Fibroblast of skin of left biceps (primary cell): Measurements from ENCODE around the gene MRPL55.
A peak's percentile ranks its signal among the peaks of the same experiment; 100 is the strongest.
"Not testable (repeated sequence)": the region's sequence is repeated elsewhere in the genome, so short reads cannot be mapped to it uniquely, and the experiment has no call there.

Experiments used
- DNase-seq, 2 experiments: peaks; one replicate each; pipeline ENCODE4 v3.0.0-alpha.2; 2013; ENCODE audit warnings: low read depth in 2 of 2

MRPL55 gene

DNA sequence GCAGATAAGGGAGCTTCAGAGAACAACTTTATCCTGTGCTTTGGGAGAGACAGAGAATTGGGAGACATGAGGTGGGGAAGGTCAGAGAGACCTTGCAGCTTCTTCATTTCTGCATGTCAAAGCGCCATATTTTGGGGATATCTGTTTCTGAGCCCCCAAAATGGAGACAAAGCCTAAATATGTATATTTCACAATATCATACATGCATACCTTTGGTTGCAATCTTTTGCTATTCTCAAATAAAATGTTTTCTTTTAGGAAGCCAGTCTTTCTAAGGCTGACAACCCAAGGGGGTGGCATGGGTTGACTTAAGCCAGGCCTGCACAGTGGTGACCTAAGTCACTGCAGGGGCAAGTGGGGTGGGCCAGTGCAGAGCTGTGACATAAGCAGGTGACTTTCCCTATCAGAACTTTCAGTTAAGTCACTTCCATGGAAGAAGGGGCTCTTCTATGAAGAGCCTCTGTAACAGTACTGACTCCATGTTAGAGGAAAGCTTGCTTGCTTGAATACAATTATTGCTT is 13.9 kb upstream of the MRPL55 start:
- DNase-seq, result no peak

DNA sequence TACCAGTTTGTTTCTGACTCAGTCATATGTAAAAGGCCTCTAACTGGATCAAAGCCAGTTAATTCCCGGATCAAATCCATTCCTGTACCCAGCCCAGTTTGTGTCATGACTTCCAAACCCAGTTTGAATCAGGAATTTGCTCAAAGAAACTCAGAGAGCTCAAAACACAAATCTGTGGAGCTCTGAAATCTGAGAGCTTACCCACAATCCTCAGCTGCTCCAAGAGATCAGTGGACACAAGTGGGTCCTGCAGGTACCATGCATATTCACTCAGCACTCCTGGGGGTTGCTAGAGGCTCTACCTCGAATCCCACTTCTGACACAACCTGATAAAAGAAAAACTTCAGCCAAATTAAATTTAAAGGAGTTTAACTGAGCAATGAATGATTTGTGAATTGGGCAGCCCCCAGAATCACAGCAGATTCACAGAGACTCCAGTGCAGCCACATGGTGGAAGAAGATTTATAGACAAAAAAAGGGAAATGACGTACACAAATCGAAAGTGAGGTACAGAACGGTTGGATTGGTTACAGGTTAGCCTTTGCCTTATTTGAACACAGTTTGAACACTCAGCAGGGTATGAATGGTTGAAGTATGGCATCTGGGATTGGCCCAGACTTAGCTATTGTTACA is 11.9 kb upstream of the MRPL55 start:
- DNase-seq, result no peak

DNA sequence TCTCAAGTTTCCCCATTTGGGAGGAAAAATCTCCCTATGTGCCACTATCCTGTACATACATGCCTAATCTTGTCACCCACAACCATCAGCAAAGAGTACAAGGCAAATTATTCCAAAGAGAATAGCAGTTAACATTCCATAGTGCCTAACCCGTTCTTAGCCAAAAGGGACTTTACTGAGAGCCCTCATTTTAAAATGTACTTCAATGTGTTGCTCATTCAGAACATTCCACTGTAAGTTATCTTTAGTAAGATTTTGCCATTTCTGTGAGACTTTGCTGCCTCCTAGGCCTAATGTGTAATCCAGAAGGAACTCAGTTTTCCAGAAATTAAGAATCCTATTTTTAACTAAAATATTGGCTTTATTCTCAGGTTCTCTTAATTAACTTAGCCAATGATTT is 11.3 kb upstream of the MRPL55 start:
- DNase-seq, result no peak

DNA sequence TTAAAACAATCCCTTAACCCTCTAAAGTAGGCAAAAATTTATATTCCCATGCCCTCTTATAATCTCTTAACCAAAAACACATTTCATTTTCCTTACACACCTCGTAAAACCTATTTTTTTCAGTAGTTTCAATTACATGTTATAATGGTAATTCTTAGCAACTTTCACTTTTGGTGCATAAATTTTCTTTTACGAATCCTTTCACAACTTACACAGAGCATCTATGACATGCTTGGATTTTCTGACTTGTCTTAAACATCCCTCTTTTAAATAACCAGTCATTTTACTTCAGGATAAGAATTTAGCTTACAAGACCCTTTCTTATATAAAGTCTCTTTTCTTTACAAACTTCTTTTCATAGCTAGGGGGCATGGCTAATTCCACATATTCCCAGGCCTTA is 8.9 kb upstream of the MRPL55 start:
- DNase-seq, result no peak

DNA sequence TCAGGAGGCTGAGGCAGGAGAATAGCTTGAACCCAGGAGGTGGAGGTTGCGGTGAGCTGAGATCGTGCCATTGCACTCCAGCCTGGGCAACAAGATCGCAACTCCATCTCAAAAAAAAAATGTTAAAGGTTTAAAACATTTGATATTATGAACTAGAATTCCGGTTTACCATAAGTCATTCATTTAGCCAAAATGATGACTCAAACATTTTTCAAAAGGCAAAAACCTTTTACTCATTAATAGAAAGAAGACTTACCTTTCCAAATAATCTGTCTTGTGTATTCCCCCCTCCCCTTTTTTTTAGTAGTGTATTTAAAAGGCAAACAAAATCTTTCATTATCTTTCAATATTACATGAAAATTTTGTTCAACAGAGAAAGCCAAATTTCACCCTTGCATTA is 8.2 kb upstream of the MRPL55 start:
- DNase-seq, result no peak

DNA sequence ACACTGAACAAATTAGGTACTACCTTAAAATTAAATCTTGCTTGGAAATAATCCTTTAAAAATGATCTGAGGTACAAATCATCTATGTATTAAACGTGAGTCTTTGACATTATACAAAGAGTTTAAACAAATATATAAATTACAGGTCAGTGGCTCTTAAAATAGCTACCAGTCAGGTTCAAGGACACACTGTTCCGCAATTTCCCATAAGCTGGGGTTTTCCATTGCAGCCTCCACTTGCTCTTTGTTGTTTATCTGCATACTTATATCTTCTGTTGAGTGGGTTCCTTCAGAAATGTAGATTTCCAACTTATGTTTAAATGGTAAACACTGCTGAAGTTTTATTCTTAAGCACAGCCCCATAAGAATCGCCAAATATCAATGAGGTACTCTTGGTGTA is 5.7 kb upstream of the MRPL55 start:
- no peak for DNase-seq

DNA sequence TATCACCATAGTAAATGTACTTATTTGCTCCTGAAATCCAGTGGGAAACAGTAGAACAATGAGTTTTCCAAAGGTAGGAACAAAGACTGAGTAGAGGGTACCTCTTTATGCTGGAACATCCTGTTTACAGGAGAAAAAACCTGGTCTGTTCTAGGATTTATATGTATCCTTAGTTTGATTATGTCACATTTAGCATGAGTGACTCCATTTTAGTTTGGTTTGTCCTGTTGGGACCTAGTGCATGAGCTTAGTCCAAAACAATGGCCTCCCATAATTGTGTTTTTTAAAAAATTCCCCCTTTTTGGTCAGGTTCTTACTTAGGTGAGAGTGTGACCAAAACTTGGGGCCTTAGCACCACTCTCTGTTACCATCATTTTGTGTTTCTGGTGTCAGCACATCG is 3.5 kb upstream of the MRPL55 start:
- no peak for DNase-seq

DNA sequence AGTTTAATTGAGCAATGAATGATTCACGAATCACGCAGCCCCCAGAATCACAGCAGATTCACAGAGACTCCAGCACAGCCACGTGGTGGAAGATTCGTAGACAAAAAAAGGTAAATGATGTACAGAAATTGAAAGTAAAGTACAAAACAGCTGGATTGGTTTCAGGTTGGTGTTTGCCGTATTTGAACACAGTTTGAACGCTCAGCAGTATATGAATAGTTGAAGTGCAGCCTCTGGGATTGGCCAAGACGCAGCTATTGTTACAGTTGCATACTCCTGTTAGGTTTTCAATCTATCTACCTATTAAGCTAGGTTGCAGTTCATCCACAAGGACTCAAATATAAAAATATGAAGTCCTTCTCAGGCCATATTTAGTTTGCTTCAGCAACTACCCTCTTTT is 3.1 kb upstream of the MRPL55 start:
- DNase-seq, result no peak

DNA sequence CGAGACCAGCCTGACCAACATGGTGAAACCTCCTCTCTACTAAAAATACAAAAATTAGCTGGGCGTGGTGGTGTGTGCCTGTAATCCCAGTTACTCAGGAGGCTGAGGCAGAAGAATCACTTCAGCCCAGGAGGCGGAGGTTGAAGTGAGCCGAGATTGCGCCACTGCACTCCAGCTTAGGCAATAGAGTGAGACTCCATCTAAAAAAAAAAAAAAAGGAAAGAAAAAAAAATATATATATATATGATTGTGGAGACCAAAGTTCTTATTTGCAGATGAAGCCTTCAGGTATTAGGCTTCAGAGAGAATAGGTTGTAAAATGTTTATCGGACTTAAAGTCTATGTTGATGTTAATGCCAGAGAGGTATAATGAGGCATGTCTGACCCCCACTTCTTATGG is 2.2 kb upstream of the MRPL55 start:
- DNase-seq, result not testable (repeated sequence)

DNA sequence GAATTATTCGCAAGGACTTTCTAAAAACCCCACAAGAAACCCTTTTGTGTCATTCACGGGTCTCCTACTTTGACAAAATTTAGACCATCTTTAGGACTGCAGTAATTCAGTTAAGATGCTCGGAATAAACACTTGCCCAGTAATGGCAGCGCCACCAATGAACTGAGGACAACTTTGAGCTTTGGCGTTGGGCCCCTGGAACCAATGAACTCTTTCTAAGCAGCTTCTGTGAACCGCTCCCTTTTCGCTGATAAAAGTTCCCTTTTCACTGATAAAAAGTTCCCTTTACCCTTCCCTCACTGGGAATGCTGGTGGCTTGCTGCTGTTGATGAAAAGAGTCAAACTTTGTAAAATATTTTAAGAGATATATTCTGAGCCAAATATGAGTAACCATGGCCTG is 1.5 kb upstream of the MRPL55 start:
- DNase-seq, result no peak

DNA sequence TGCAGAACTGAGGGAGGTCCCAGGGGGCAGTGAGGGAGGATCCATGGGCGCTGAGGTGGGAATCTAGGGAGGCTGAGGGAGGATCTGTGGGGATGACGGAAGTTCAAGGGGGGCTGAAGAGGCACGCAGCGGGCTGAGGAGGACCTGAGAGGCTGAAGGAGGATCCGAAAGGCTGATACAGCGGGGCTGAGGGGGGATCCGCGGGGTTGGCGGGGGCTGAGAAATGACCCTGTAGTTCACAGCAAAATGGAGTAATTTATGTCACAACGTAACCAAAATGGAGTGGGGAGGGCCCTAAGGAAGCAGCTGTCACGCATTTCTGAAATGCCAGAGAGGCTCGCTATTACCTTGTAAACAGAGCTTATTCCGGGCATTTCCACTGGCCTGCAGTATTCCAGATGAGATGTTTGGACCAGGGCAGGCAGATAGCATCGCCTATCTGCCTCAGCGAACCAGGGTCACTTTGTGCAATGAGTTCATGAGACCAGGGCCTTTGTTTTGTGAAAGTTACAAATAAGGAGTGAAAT is 926 bp upstream of the MRPL55 start:
- DNase-seq, result no peak

DNA sequence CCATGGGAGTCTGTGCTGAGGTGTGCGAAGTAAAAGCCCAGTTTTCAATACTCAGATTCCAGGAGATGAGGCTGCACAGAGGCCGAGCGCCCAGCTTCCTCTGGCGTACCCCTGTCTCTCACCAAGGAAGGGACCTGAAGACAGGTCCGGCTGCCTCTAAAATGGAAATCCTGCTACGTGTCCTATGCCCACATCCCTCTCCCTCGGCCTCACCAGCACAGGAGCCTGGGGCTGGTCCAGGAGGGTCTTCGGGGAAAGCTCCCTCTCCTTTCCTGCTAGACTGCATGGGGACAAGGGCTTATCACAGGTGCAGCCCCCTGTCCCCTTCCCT is 392 bp downstream of the MRPL55 start:
- no peak for DNase-seq

DNA sequence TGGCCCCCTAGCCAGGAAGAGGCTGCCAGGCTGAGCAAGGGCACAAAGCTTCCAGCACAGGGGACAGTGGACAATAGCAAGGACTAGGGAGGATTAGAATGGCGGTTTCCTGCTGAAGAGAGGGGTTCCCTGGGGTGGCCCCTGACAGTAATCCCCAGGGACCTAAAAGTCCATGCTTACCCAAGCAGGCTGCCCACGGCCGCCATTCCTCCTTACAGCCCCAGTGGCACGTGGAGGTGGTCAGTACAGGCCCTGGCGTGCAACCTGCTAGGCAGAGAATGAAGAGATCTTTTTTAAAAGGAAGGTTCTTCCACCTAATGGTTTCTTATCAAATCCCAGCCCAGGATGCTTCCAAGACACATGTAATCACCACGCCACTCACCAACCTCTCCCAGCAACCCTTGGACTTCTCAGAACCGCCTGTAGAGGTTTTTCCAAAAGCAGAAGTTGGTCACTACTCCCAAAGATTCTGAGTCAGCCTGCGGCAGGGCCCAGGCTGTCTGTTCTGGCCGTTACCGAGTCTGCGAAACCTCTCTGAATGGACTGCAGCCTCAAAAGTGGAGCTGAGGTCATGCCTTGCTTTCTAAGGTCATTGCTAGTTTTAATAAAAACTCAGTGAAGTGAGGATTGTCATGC is 926 bp downstream of the MRPL55 start:
- no peak for DNase-seq

DNA sequence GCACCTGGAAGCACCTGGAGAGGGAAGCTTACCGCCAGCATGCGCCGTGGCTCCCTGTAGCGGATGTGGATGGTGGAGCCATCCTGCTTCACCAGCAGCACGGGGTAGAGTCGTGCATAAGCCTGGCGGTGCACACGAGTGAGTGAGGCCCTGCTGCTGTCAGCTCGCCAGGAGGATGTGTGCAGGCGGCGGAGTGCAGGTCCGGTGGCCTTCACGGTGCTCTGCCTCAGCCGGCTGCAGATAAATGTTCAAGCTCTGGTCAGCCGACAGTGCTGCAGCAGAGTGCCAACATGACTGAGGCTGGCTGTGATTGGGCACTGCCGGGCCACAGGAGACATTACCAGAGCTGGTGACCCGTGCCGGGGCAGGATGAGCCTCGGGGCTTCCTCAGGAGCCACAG is 1.5 kb downstream of the MRPL55 start:
- DNase-seq, result no peak

DNA sequence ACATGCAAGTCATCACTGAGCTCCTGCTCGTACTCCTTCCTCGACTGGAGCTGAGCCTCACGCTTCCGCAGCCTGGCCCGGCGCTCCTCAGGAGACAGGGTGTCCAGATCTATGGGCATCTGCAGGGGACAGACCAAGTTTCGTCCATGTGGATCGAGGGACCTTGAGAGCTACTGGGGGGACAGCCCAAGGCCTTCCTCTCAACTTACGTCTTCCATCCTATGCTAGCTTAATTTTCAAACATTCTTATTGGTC is 2.4 kb downstream of the MRPL55 start:
- no peak for DNase-seq

DNA sequence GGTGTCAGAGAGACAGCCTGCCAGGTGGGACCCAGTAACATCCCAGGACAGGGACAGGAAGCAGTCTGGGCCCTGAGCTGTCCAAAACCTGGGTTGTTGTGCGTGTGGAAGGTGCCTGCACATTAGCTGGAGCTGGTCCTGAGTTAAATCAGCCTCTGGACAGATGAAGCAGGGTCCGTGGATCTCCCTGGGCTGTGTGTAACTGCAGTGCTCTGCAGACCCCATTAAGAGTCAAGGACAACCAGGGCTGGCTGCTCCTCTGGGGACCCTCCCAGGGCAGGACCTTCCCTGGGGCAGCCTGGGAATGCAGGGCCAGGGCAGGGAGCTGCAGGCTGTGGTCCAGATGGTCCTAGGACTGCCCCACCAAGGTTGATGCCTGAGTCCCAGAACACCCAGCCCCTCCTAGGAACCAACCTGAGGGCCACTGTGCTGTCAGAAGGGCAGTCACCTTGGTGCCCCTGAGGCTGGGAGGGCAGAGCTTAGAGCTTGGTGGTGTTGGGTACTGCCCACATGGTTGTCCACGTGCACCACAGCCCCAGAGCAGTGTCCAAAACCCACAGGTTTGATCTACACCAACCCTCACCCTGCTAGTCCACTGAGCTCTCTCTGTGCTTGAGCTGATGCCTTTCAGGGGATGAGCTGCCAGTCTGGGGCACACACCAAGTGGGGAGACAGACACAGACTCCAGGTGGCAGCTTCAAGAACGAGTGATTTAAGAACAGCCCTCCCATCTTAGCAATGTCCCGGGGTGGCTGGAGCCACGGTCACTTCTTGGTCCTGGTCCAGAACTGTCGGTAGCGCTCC is 2.9 kb downstream of the MRPL55 start:
- DNase-seq, result no peak

DNA sequence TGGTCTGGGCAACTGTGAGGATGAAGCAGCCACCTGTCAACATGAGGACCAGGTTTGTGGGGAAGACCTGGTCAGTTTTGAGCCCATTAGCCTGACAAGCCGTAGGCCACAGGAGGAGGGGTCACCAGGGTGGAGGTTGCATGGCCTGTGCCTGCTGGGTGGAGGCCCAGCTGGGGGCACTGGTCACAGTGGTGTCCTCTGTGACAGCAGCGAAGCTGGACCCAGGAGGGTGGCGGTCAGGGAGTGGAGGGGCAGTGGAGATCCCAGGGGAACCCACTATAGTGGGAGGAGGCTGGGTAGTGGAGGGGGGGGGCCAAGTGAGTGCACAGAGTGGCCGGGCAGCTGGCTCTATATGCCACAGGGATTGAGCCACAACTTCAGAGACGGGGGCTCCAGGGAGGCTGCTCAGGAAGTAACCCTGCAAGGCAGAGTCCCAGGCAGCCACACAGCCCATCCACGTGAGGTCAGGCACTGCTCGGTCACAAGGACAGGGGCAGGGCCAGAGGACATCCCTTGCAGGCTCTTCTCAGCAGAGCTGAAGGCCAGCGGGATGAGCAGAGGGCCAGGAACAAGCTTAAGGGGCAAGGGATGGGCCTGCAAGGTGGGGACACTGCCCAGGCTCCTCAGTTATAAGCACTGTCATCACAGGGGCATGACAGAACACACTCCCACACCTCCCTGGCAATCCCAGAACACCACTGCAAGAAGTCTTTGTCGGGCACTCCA is 3.7 kb downstream of the MRPL55 start:
- no peak for DNase-seq

DNA sequence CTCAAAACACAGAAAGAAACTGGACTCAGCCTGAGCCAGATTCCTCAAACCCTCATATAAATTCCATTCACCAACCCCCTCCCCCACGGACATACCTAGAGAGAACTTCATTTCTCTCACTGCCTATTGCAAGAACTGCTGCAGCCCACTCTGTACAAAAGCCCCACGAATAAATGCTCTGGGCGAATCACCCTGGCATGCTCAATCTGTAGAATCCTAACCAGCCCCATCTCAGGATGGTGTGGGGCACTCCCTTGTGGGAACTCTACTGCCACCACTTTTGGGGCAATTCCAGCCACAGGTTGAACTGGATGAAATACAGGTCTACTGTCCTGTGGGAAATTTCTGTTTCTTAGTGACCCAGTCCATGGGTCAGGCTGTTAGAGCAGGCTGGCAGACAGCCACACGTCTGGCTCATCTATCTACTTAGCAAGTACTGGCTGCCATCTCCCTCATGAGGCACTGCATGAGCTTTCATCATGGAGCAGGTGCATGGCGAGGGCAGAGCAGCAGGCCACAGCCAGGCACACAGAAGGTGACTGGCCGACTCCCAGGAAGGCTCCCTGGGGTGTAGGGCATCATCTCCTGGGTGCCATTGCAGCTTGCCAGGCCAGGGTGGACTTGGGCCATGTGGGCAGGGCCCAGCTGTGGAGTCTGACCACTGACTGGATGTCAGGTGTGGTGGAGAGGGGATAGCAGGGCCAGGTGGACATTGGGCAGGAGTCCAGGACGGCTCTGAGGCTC is 4.4 kb downstream of the MRPL55 start:
- no peak for DNase-seq

DNA sequence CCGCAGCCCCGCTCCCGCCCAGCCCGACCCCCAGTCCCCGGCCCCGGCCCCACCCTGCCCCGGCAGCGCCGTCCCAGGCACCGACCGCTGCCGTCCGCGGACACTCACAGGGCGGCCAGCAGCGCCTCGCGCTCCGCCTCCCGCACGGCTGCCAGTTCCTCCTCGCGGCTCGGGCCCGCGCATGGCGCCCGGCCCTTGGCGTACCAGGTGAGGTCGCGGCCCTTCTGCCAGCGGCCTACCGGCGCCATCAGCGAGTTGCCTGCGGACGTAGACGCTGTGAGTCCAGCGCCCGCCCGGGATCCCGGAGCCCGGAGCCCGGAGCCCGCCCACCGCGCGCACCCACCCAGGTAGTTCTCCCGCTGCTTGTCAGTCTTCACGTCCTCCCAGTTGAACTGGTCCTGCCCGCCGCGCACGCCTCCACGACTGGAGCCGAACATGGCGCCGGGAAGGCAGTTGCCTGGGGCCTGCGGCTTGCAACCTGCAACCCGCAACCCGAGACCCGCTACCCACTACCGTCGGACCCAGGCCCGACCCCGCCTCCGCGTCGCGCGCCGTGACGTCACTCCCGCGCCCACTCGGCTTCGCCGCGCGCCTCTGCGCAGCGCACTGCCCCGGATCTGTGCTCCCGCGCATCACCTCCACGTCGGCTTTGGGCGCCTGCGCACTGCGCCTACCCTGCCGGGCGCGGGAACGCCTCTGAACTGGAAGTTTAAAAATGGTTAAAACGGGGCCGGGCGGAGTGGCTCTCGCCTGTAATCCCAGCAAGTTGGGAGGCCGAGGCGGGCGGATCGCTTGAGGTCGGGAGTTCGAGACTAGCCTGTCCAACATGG is 6.1 kb downstream of the MRPL55 start, which contains the start of gene C1orf35:
Gene C1orf35 (minus strand): TSS at position 535 of the 830 bp plus-strand sequence. CDS start 98 bp downstream, at position 437.
- peak; percentile 62 to 72 for DNase-seq

DNA sequence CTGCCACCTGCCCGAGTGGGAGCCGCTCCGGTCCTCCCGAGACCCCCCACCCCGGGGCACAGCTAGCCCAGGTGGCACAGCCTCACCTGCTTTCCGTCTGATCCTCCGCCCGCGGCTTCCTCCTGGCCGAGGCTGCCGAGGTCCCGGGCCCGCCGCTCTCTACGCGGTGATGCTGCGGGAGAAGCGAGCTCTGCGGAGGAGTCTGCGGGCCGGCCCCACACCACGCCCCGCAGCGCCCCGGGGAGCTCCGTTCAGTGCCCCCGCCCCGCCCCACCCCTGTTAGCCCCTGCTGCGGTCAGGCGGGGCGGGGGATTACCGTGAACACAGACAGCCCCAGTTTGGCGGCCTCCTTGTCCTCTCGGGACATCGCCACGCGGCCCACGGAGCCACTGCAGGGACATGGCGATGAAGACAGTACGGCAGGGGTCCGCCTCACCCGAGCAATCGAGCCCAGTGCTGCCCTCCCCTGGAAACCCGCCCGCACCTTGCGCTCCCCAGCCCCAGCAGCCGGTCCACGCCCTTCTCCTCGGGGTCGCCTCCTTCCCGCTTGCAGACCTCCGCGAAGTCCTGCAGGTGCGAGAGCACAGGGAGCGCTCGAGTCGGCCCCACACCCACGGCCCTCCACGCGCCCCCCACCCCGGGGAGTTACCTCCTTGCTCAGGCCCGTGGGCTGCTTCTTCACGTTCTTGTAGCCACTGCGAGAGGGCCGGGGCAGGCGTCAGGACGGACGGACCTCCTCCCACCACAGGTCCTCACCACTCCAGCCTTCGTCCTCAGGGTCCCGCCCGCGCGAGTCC is 6.9 kb downstream of the MRPL55 start:
- no peak for DNase-seq
